Loucy (cell line): ENCODE data around the gene PLSCR4.

Experiments used
- H2AFZ ChIP-seq: fragments of 200-600 bp; sonication (generic); 2 replicates; pipeline ENCODE4 v1.6.0; 2016; ENCODE audit warnings: antibody characterized with exemption, mild to moderate bottlenecking, low read length, moderate library complexity
- H3F3A ChIP-seq: fragments of 200-600 bp; 2 replicates; pipeline ENCODE4 v1.6.0; 2016; ENCODE audit warnings: antibody characterized with exemption, low read depth, mild to moderate bottlenecking
- H3K27me3 ChIP-seq: fragments of 200-600 bp; sonication (generic); 2 replicates; pipeline ENCODE4 v1.6.1; 2014; ENCODE audit warnings: low read length, mild to moderate bottlenecking; ENCODE audit not compliant: insufficient read depth, poor library complexity, severe bottlenecking
- H3K36me3 ChIP-seq: fragments of 200-600 bp; sonication (generic); 2 replicates; pipeline ENCODE4 v1.6.1; 2016; ENCODE audit warnings: low read length; ENCODE audit not compliant: insufficient read depth
- H3K4me1 ChIP-seq: fragments of 200-600 bp; sonication (generic); 2 replicates; pipeline ENCODE4 v1.5.1; 2014; ENCODE audit warnings: low read length, mild to moderate bottlenecking; ENCODE audit not compliant: insufficient read depth, poor library complexity, severe bottlenecking
- H3K4me2 ChIP-seq: fragments of 200-600 bp; sonication (generic); 2 replicates; pipeline ENCODE4 v1.6.0; 2014; ENCODE audit warnings: antibody characterized with exemption, low read length, low read depth, mild to moderate bottlenecking; ENCODE audit not compliant: poor library complexity, severe bottlenecking
- H3K4me3 ChIP-seq: fragments of 200-600 bp; sonication (generic); 2 replicates; pipeline ENCODE4 v1.5.1; 2014; ENCODE audit warnings: low read length, mild to moderate bottlenecking, mixed read lengths; ENCODE audit not compliant: poor library complexity, severe bottlenecking
- H3K79me2 ChIP-seq: fragments of 200-600 bp; sonication (generic); 2 replicates; pipeline ENCODE4 v1.6.1; 2014; ENCODE audit warnings: low read length; ENCODE audit not compliant: insufficient read depth
- H3K9ac ChIP-seq: fragments of 200-600 bp; sonication (generic); 2 replicates; pipeline ENCODE4 v1.6.0; 2014; ENCODE audit warnings: mild to moderate bottlenecking, low read depth, low read length, moderate library complexity; ENCODE audit not compliant: poor library complexity, severe bottlenecking
- H3K9me2 ChIP-seq: fragments of 200-600 bp; sonication (generic); replicated peaks from 2 replicates; pipeline ENCODE4 v1.6.1; 2016; ENCODE audit warnings: low read depth, low read length, mixed read lengths
- H3K9me3 ChIP-seq: fragments of 200-600 bp; sonication (generic); 2 replicates; pipeline ENCODE4 v1.6.1; 2014; ENCODE audit warnings: mild to moderate bottlenecking, antibody characterized with exemption, low read length, low read depth; ENCODE audit not compliant: insufficient read depth
- H4K20me1 ChIP-seq: fragments of 200-600 bp; sonication (generic); 2 replicates; pipeline ENCODE4 v1.6.0; 2014; ENCODE audit warnings: antibody characterized with exemption, low read length, mild to moderate bottlenecking; ENCODE audit not compliant: insufficient read depth, poor library complexity, severe bottlenecking
- CTCF ChIP-seq: fragments of 200-600 bp; sonication (generic); conservative IDR thresholded peaks from 2 replicates; pipeline ENCODE4 v1.5.1; 2014; ENCODE audit warnings: mild to moderate bottlenecking, antibody characterized with exemption, low read length
- EZH2phosphoT487 ChIP-seq: fragments of 200-600 bp; IDR thresholded peaks from 2 replicates; pipeline ENCODE4 v1.6.1; 2018; ENCODE audit warnings: antibody characterized with exemption, mild to moderate bottlenecking, moderate library complexity, borderline replicate concordance

The PLSCR4 gene

GRCh38 chr3:146273721-146274407 is 23.0 kb upstream of the PLSCR4 start:
- Histone ChIP-seq H3K4me1 (no peaks in the 10 kb centered on the region), H4K20me1 (no peaks in the 10 kb centered on the region), H2AFZ (no peak overlapping the region), H3F3A (no peaks in the 10 kb centered on the region), H3K36me3 (no peaks in the 10 kb centered on the region), H3K27me3 (no peaks in the 10 kb centered on the region), H3K4me3 (no peak overlapping the region), H3K9me3 (no peaks in the 10 kb centered on the region), H3K4me2 (no peak overlapping the region), H3K79me2 (no peaks in the 10 kb centered on the region), H3K9ac (no peak overlapping the region), H3K9me2 (no peaks in the 10 kb centered on the region)
- no peak for TF ChIP-seq CTCF
- no peak for TF ChIP-seq EZH2phosphoT487

- no peaks in the 10 kb centered on the region for H3K79me2 ChIP-seq
- H3K9me2 ChIP-seq, result no peaks in the 10 kb centered on the region
- TF ChIP-seq CTCF (no peak), EZH2phosphoT487 (no peak)
- no peak overlapping the region for H3K4me2 ChIP-seq
- H2AFZ ChIP-seq, result no peak overlapping the region
- no peaks in the 10 kb centered on the region for H3K4me1 ChIP-seq
- no peaks in the 10 kb centered on the region for H3K27me3 ChIP-seq
- no peaks in the 10 kb centered on the region for H3K36me3 ChIP-seq
- no peaks in the 10 kb centered on the region for H3F3A ChIP-seq
- H3K4me3 ChIP-seq, result no peak overlapping the region
- H3K9ac ChIP-seq, result no peak overlapping the region
- no peaks in the 10 kb centered on the region for H4K20me1 ChIP-seq
- H3K9me3 ChIP-seq, result no peaks in the 10 kb centered on the region
Measured at GRCh38 chr3:146271180-146271579, 20.3 kb upstream of the PLSCR4 start.

DNA sequence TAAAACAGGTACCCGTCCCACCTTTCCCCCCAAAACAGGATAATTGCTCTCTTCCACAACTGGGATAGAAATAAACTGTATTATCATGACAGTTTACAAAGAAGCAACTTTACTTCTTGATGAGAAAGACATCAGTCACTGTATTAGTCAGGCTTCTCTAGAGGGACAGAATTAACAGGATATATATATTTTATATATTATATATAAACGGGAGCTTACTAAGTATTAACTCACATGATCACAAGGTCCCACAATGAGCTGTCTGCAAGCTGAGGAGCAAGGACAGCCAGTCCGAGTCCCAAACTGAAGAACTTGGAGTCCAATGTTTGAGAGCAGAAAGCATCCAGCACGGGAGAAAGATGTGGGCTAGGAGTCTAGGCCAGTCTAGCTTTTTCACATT is 18.4 kb upstream of the PLSCR4 start:
- Histone ChIP-seq H3F3A (no peaks in the 10 kb centered on the region), H3K4me3 (no peak overlapping the region)

More for the DNA sequence above, 18.4 kb upstream of the PLSCR4 start:
- no peak overlapping the region for H3K9ac ChIP-seq
- H3K9me3 ChIP-seq, result no peaks in the 10 kb centered on the region
- no peaks in the 10 kb centered on the region for H3K79me2 ChIP-seq
- H2AFZ ChIP-seq, result no peak overlapping the region
- H4K20me1 ChIP-seq, result no peaks in the 10 kb centered on the region
- H3K27me3 ChIP-seq, result no peaks in the 10 kb centered on the region
- no peak overlapping the region for H3K4me2 ChIP-seq
- H3K9me2 ChIP-seq, result no peaks in the 10 kb centered on the region
- TF ChIP-seq CTCF (no peak), EZH2phosphoT487 (no peak)
- no peaks in the 10 kb centered on the region for H3K36me3 ChIP-seq
- no peaks in the 10 kb centered on the region for H3K4me1 ChIP-seq
